SKM-1 treated with dmso at 0.1 percent for 144 hours (cell line): ENCODE data around the gene LRRC70.
"Not testable (repeated sequence)": the region's sequence is repeated elsewhere in the genome, so short reads cannot be mapped to it uniquely, and the experiment has no call there.

Experiments
- DNase-seq: peaks from one replicate; lab custom pipeline; 2025; ENCODE audit not compliant: unreplicated experiment; lab: John Stamatoyannopoulos, UW

LRRC70 gene, protein sequence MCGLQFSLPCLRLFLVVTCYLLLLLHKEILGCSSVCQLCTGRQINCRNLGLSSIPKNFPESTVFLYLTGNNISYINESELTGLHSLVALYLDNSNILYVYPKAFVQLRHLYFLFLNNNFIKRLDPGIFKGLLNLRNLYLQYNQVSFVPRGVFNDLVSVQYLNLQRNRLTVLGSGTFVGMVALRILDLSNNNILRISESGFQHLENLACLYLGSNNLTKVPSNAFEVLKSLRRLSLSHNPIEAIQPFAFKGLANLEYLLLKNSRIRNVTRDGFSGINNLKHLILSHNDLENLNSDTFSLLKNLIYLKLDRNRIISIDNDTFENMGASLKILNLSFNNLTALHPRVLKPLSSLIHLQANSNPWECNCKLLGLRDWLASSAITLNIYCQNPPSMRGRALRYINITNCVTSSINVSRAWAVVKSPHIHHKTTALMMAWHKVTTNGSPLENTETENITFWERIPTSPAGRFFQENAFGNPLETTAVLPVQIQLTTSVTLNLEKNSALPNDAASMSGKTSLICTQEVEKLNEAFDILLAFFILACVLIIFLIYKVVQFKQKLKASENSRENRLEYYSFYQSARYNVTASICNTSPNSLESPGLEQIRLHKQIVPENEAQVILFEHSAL

DNA sequence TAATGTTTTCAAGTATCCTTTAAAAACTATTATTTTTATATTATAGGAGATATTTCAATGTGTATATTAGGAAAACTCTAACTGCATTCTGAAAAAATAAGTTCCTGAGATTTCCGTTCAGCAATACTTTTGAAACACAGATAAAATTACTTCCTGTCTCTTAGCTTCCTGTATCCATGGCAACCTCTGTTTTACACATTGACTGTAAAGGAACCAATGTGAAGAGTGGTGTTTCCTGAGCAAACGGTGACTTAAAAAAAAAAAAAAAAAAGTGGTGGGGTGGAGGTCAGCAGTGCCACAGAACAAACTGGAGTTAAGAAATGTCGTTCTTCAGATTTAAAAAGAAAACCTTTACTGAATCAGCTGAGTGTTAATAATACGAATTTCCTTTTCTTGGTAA is at the start of gene LRRC70:
LRRC70 (plus strand) TSS at position 280 of the 400 bp plus-strand sequence. CDS start 620 bp downstream, outside the sequence.
- DNase-seq: peak; percentile 95

DNA sequence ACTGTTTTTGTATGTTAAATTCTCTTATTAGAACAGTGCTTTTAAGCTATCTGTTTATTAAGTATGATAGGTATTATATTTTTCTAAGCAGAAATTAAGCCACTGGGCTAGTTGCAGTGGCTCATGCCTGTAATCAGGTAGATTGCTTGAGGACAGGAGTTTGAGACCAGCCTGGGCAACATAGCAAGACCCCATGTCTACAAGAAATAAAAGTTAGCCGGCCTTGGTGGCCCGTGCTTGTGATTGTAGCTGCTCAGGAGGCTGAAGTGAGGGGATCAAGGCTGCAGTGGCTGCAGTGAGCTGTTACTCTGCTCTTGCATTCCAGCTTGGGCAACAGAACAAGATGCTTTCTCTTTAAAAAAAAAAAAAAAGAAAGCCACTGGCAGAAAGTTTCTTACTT is 45.0 kb upstream of the LRRC70 start:
- DNase-seq: no peak

DNA sequence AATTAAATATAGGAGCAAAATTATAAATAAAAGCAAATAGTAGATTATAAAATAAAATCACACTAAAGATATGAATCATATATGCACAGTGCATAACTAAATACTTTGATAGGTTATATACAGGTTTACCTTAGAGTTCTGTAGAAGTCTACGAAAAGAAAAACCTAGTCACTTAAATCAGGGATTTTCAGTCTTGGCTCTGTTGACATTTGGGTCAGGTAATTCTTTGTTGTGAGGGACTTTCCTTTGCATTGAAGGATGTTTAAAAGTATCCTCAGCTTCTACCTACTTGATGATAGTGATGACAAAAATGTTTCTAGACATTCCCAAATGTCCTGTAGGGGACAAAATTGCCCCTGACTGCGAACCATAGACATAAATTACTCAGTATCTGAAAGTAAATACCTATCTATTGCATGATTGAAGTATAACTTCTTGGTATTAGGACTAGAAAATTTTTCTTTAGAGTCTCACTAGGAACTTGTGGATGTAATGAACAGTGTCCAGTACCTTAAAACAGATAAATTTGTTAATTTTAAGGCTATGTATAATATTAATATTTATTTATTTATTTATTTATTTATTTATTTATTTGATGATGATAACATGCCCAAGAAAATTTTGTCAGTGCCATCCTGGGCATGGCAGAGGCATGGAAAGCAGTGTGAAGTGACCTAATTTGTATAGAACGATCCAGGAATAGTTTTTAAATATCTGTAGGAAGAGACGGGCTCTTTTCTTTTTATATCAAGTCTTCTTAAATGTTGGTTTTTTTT is 44.0 kb upstream of the LRRC70 start:
- no peak for DNase-seq

DNA sequence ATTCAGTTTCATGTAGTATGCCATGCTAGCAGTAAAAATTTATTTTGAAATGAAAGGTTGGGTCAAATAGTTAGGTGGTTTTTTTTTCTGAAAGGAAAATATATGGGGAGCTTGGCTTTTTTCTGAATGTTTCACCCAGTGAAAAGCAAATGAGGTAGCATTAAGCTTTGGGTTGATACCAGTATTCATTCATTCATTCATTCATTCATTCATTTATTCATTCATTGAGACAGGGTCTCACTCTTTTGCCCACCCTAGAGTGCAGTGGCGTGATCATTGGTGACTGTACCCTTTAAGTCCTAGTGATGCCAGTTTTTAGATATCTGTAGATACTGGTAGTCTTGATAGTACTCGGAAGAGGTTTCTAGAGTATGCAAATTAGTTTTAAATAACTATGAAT is 42.4 kb upstream of the LRRC70 start:
- no peak for DNase-seq

DNA sequence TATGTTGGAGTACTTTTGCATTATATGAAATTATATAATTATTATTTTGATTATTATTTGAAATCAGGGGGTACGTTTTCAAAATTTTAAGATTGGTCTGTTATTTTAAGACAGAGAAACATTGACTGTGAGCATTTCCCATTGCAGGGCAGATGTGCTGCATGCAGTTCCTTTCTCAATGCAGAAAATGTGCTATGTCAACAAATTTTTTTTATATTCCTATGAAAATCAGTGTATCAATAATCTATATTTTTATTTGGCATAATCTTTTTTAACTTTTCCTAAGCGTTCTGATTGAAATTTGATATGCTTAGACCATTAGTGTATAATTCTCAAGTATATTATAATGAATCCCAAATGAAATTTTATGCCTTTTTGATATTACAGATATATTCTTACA is 41.8 kb upstream of the LRRC70 start:
- no peak for DNase-seq

DNA sequence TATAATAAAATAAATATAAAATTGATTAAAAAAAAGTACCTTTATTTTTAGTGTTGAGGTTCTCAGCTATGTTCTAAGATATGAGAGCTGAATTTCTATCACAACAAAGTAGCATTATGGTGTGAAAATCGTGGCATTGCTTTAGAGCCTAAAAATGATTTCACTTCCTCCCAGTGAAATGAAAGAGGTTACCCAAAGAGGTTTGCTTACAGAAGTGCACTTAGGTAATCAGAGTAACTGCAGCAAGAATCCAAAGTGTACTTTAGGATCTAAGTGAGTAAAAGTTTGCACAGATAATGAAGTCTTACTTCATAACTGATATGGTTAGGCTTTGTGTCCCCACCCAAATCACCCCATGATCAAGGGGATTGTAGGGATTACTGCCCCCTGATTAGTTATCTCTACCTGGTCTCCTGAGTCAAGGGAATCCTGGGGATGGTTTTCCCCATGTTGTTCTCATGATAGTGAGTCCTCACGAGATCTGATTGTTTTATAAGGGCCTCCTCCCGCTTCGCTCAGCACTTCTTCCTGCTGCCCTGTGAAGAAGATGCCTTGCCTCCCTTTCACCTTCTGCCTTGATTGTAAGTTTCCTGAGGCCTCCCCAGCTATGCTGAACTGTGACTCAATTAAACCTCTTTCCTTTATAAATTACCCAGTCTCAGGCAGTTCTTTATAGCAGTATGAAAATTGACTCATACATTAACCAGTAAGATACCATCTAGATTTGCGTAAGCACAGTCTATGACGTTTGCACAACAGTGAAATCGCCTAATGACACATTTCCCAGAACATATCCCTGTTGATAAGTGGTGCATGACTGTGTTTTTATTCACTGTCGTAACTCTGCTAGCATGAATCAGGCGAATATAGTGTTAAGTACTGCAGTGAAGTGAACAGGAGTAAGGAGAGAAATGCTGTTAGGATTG is 40.3 kb upstream of the LRRC70 start:
- DNase-seq: no peak

DNA sequence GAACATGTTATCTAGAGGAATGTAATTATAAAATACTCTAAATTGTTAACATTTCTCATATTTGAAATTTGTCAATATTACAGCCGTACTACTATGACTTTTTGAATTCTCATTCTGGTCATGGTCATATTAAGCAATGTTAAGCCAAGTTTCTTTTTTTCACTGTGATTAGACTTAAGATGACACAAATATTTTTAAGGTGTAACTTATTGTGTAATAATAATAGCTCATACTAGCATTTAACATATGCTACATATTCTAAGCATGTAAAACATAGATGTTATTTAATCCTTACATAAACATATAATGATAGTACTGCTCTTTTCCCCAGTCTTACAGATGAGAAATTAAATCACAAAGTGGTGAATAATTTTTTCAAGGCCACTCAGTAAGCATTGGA is 35.9 kb upstream of the LRRC70 start:
- no peak for DNase-seq

DNA sequence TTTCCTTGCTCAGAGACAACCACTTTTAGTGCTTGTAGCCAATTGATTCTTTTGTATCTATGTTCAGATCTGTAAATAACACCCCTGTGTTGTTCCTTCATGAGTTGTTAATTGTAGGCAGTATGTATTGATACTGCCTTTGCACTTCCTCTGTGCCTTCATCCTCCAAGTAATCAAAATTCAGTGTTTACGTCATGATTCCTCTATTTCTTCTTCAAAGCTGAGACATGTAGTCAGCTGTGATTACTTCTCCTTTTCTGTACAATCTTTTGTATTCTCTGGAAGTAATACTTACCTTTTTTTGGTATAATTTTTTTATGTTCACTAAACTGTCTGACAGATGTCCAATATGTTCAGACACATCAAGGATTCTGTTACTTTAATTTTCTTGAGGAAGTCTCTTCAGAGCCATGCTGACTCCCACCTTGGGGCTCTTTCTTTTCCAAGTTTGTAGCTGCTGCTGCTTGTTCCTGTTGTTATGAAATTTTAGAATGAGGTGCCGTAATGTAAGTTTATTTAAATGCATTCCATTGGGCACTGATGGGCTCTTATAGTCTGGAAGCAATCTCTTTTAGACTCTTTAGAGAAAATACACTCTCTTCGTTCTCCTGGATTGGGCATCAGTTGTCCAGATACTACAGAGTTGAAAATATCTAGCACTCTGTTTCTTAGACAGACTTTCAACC is 30.5 kb upstream of the LRRC70 start:
- DNase-seq: no peak

DNA sequence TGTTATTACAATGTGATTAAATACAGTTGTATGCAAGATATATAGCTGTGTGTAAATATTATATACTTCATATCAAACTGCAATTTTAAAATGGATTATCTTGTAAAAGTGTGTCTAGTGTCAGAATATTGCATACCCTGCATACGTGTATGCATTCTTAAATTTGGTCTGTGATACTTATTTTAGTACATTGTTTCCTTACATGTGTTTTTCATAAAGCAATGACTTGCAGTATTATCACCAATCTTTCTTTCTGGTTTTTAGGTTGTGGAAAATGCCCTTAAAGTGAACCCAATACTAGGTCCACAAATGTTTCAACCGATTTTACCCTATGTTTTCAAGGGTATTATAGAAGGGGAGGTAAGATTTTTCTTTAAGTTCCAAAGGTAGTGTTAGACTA is 28.5 kb upstream of the LRRC70 start:
- no peak for DNase-seq

DNA sequence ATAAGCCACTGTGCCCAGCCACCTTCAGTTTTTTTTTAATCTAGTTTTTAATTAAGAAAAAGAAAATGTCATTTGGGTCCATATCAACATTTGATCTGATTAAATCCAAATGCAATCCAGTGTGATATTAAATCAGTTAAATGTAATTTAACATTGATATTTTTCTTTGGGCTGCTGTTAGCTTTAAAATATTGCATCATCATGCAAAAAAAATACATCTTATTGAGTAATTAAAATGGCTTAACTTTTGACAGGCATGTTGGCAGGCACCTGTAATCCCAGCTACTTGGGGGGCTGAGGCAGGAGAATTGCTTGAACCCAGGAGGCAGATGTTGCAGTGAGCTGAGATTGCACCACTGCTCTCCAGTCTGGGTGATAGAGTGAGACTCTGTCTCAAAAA is 22.7 kb upstream of the LRRC70 start:
- no peak for DNase-seq

DNA sequence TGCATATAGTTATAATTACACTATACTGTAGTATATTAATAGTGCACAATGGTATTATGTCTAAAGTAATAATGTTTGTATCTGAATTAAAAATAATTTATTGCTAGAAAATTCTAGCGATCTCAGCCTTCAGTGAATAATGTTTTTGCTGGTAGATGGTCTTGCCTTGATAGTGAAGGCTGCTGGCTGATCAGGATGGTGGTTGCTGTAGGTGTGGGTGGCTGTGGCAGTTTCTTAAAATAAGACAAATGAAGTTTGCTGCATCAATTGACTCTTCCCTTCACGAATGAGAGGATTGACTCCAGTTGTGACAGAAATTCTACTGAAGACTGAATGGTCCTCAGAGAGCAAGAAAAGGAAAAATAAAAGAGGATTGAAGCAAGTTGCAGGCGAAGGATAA is 19.7 kb upstream of the LRRC70 start:
- DNase-seq: no peak

DNA sequence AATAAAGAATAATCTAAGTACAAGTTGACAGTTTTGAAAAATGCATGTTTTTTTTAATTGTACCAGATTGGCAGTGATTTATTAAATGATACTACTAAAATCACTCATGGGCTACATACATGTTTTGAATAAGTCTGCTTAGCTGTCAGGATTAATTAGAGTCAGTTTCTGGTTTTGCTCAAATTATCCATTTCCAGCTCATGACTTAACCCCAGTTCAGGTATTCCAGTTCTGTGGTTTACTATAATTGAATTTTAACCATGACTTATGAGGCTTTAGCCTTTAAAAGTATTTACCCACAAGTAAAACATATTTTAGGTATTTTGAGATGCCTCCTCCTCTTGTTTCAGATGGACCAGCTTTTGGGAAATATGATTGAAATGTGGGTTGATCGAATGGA is 17.8 kb upstream of the LRRC70 start:
- no peak for DNase-seq

DNA sequence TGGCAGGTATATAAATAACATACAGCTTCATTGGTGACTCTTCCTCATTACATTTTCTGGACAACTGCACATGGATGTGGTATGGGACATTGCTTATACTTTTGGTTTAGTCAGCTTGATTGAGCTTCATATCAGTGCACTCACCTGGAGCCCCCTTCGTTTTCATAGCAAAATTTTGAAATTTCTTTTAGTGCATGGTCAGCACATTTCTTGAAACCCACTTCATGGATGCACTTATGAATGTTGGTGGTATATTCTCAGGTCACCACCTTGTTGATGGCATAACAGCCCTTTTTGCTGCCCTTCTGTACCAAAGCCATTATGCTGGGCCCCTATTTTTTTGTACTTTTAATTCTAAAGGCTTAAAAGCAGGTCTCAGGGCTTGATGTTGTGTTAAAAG is 16.7 kb upstream of the LRRC70 start:
- no peak for DNase-seq

DNA sequence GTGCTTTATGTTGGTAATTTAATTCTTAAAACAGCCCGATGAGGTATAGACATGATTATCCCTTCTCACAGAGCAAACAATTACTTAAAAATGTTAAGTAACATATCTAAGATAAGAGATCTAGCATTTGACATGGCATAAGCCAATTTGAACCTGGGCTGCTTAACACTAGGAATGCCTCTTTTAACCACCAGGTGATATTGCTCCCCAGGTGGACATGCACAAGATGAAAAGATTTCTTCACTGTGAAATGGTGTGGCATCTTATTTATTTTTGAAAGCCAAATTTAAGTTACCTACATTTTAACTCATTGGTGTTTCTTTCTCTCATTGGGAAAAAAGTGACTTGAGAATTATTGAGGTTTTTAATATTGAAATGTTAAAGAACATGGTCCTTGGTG is 15.8 kb upstream of the LRRC70 start:
- no peak for DNase-seq

DNA sequence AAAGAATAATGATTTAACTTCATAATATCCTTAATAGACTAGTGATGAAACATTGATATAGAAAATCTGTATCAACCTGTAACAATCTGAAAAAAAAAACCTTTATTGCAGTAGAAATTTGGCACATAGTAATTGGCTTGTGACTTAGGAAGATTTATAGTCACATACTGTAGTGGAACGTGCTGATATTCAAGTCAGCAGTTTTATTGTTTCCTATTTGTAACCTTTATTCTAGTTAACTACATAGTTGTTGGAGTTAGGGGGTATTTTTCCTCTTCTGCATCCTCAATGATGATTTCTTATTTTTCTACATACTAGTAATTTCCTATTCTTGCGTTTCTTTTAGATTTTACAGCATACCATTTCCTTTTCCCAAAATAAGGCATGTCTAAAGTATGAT is 14.5 kb upstream of the LRRC70 start:
- no peak for DNase-seq

DNA sequence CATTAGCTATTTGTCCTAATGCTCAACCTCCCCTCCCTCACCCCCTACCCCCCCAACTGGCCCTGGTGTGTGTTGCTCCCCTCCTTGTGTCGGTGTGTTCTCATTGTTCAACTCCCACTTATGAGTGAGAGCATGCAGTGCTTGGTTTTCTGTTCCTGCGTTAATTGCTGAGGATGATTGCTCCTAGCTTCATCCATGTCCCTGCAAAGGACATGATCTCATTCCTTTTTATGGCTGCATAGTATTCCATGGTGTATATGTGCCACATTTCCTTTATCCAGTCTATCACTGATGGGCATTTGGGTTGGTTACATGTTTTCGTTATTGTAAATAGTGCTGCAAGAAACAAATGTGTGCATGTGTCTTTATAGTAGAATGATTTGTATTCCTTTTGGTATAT is 12.9 kb upstream of the LRRC70 start:
- not testable (repeated sequence) for DNase-seq

DNA sequence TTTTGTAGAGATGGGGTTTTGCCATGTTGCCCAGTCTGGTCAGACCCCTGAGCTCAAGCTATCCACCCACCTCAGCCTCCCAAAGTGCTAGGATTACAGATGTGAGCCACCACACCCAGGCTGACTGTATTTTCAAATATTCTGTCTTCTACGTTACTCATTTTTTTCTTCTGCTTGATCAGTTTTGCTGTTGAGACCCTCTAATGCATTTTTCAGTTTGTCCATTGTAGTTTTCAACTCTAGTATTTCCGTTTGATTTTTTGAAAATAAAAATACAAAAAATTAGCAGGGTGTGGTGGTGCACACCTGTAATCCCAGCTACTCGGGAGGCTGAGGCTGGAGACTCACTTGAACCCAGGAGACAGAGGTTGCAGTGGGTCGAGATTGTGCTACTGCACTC is 10.5 kb upstream of the LRRC70 start:
- DNase-seq: no peak

DNA sequence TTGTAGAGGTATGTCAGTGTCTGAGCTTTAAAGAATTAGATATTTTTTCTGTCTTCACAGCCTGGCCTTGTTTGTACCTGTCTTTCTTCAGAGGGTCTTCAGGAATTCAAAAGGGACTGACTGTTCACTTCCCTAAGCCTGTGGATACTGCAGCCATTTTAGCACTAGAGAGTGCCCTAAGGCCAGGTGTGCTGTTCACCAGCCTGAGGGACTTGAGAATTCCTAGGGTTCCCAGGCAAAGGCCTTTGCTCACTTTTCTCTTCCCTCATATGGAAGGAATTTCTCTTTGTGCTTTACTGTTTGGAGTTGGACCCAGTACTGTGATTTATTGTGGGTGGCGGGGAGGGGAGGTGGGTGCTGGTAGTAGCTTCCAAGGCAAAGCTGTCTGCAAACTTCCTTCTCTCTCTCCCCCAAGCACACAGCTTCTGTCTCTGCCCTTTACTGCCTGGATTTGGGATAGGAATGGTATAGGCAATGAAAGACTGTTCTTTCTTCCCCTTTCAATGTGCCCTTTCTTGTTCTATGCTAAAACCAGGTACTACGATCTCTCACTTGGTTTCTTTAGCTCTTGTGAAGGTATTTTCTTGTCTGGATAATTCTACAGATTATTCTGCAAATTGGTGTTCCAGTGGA is 9.7 kb upstream of the LRRC70 start:
- DNase-seq: no peak

DNA sequence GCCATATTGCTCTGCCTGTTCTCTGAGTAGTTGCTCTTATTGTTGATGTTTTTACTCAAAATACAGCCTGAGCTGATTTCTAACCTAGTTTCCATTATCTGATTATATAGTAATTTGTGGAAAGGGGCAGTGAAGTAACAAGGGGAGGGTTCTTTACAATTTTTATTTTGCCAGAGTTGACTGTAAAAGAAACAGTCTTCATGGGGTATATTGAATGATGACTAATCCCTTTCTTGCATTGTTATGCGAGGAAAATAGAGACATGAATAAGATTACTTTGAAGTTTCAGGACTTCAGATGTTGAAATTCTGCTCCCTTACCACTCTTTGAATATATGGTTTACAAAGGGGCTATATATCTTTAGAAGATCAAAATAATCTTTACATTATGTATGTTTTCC is 9.1 kb upstream of the LRRC70 start:
- DNase-seq: no peak
